Neuronal stem cell (in vitro differentiated cells): ENCODE data around the gene ADAM12.

ENCODE experiments used
- DNase-seq: peaks from one replicate; pipeline ENCODE4 v3.0.0-alpha.2; 2013; ENCODE audit warnings: low spot score
- H2AFZ ChIP-seq: one replicate; pipeline ENCODE4 v1.6.1; 2013; ENCODE audit warnings: mild to moderate bottlenecking, low read length, inconsistent platforms
- H2AK5ac ChIP-seq: 2 replicates; pipeline ENCODE4 v1.6.1; 2013; ENCODE audit warnings: low read depth, mild to moderate bottlenecking, inconsistent platforms, low read length, moderate library complexity, mixed read lengths
- H2BK120ac ChIP-seq: 2 replicates; pipeline ENCODE4 v1.6.1; 2013; ENCODE audit warnings: low read depth, mild to moderate bottlenecking, inconsistent platforms, low read length, moderate library complexity, mixed read lengths
- H2BK12ac ChIP-seq: one replicate; pipeline ENCODE4 v1.6.1; 2013; ENCODE audit warnings: low read length, inconsistent platforms
- H2BK15ac ChIP-seq: 2 replicates; pipeline ENCODE4 v1.6.1; 2013; ENCODE audit warnings: mild to moderate bottlenecking, low read length, inconsistent platforms, mixed read lengths
- H2BK5ac ChIP-seq: one replicate; pipeline ENCODE4 v1.6.1; 2013; ENCODE audit warnings: inconsistent platforms, mild to moderate bottlenecking, low read length, moderate library complexity
- H3K14ac ChIP-seq: one replicate; pipeline ENCODE4 v1.6.1; 2013; ENCODE audit warnings: low read length, inconsistent platforms
- H3K18ac ChIP-seq: 2 replicates; pipeline ENCODE4 v1.6.1; 2013; ENCODE audit warnings: low read length, inconsistent platforms
- H3K23ac ChIP-seq: 2 replicates; pipeline ENCODE4 v1.6.1; 2013; ENCODE audit warnings: low read depth, mild to moderate bottlenecking, mixed read lengths, low read length, inconsistent platforms; ENCODE audit not compliant: poor library complexity
- H3K27ac ChIP-seq: replicated peaks from 3 replicates; pipeline ENCODE4 v1.5.1; 2013; ENCODE audit warnings: low read length, inconsistent platforms
- H3K27me3 ChIP-seq, 3 experiments: 2 replicates each; pipeline ENCODE4 v1.6.1; 2013; ENCODE audit warnings: low read length in 3 of 3, mild to moderate bottlenecking in 2 of 3, inconsistent platforms in 1 of 3, low read depth in 1 of 3, mixed read lengths in 1 of 3, moderate library complexity in 1 of 3; ENCODE audit not compliant: control insufficient read depth in 3 of 3, insufficient read depth in 3 of 3
- H3K36me3 ChIP-seq, 2 donors: replicated peaks in 1 of 2; 2 replicates each; pipeline ENCODE4 v1.6.1; 2013; ENCODE audit warnings: low read length in 2 of 2; ENCODE audit not compliant: control insufficient read depth in 2 of 2, insufficient read depth in 2 of 2
- H3K4ac ChIP-seq: 2 replicates; pipeline ENCODE4 v1.6.1; 2013; ENCODE audit warnings: inconsistent platforms, mild to moderate bottlenecking, low read length, moderate library complexity
- H3K4me1 ChIP-seq, 2 donors: 1 replicate in 1 of 2; 2 replicates in 1 of 2; pipeline ENCODE4 v1.6.1; 2013; ENCODE audit warnings: low read length in 2 of 2, low read depth in 1 of 2; ENCODE audit not compliant: control insufficient read depth in 2 of 2, insufficient read depth in 1 of 2
- H3K4me2 ChIP-seq: one replicate; pipeline ENCODE4 v1.6.1; 2013; ENCODE audit warnings: mild to moderate bottlenecking, low read length, inconsistent platforms; ENCODE audit not compliant: insufficient read depth, poor library complexity, severe bottlenecking
- H3K4me3 ChIP-seq, 2 donors: 2 replicates each; pipeline ENCODE4 v1.5.1; 2013; ENCODE audit warnings: low read length in 2 of 2, mild to moderate bottlenecking in 2 of 2, inconsistent platforms in 1 of 2, moderate library complexity in 1 of 2
- H3K79me1 ChIP-seq: one replicate; pipeline ENCODE4 v1.6.1; 2013; ENCODE audit warnings: low read depth, mild to moderate bottlenecking, inconsistent platforms, low read length, moderate library complexity
- H3K9ac ChIP-seq: one replicate; pipeline ENCODE4 v1.6.1; 2013; ENCODE audit warnings: mild to moderate bottlenecking, low read depth, low read length, inconsistent platforms; ENCODE audit not compliant: poor library complexity
- H3K9me3 ChIP-seq, 2 donors: replicated peaks in 1 of 2; 2 replicates each; pipeline versions ENCODE3 to v1.6.1; 2013; ENCODE audit warnings: low read length in 2 of 2, mild to moderate bottlenecking in 2 of 2, inconsistent platforms in 1 of 2, low read depth in 1 of 2, mixed read lengths in 1 of 2, moderate library complexity in 1 of 2; ENCODE audit not compliant: control insufficient read depth in 2 of 2, insufficient read depth in 1 of 2
- H4K8ac ChIP-seq: one replicate; pipeline ENCODE4 v1.6.1; 2013; ENCODE audit warnings: low read depth, mild to moderate bottlenecking, inconsistent platforms, low read length, moderate library complexity
- H4K91ac ChIP-seq: one replicate; pipeline ENCODE4 v1.6.1; 2013; ENCODE audit warnings: low read length, low read depth, mild to moderate bottlenecking, inconsistent platforms; ENCODE audit not compliant: poor library complexity
- WGBS, 2 donors: extraction: QIAGEN DNeasy Blood & Tissue Kit; methylation state at CpG; one replicate each; pipeline ENCODE4 v1.1.7; 2013; ENCODE audit warnings: missing lambda C conversion rate in 2 of 2, mixed read lengths in 1 of 2; ENCODE audit not compliant: insufficient read length in 2 of 2, insufficient replicate concordance in 1 of 2; ENCODE audit errors: extremely low coverage in 2 of 2; 5-methylcytosine and 5-hydroxymethylcytosine counted together

Gene ADAM12

GRCh38 chr10:126046831-126047230 lies 341.4 kb downstream of the ADAM12 start:
- Histone ChIP-seq H3K4me1 (peaks cover 2 to 11% of the 10 kb centered on the region in 2 donors), H3K23ac (no peak overlapping the region), H2BK5ac (no peak overlapping the region), H3K9me3 (no peaks in the 10 kb centered on the region), H3K18ac (no peak overlapping the region), H4K8ac (no peak overlapping the region), H3K27me3 (no peaks in the 10 kb centered on the region), H2AFZ (no peak overlapping the region), H3K36me3 (no peaks in the 10 kb centered on the region), H2BK15ac (no peak overlapping the region), H3K4me3 (no peak overlapping the region), H2BK120ac (no peak overlapping the region), H3K4ac (no peak overlapping the region), H3K14ac (no peak overlapping the region), H3K4me2 (no peak overlapping the region), H3K79me1 (no peaks in the 10 kb centered on the region), H4K91ac (no peak overlapping the region), H3K9ac (no peak overlapping the region), H2AK5ac (no peak overlapping the region), H2BK12ac (no peak overlapping the region), H3K27ac (no peak overlapping the region)
- no CpG with 5 or more reads among the region's 5 CpGs for WGBS, 2 donors
- no peak for DNase-seq

GRCh38 chr10:126045861-126046260 lies 342.4 kb downstream of the ADAM12 start:
- Histone ChIP-seq H3K4me3 (no peak overlapping the region), H3K14ac (no peak overlapping the region), H3K27ac (no peak overlapping the region), H2BK15ac (no peak overlapping the region), H3K18ac (no peak overlapping the region), H3K4ac (no peak overlapping the region), H3K9ac (no peak overlapping the region), H2BK12ac (no peak overlapping the region), H3K79me1 (no peaks in the 10 kb centered on the region), H2AFZ (no peak overlapping the region), H4K91ac (no peak overlapping the region), H2BK5ac (no peak overlapping the region), H2BK120ac (no peak overlapping the region), H3K27me3 (no peaks in the 10 kb centered on the region), H3K9me3 (no peaks in the 10 kb centered on the region), H2AK5ac (no peak overlapping the region), H3K4me2 (no peak overlapping the region), H4K8ac (no peak overlapping the region), H3K23ac (no peak overlapping the region), H3K4me1 (peaks cover 6 to 16% of the 10 kb centered on the region in 2 donors), H3K36me3 (no peaks in the 10 kb centered on the region)
- WGBS, 2 donors = no CpG with 5 or more reads among the region's 3 CpGs
- DNase-seq = no peak

- no peak overlapping the region for H3K18ac ChIP-seq
- H2BK120ac ChIP-seq = no peak overlapping the region
- no peak overlapping the region for H3K14ac ChIP-seq
- H3K9ac ChIP-seq = no peak overlapping the region
- no peak overlapping the region for H2AFZ ChIP-seq
- no peak overlapping the region for H4K91ac ChIP-seq
- H3K27ac ChIP-seq = no peak overlapping the region
- H3K9me3 ChIP-seq = no peaks in the 10 kb centered on the region
- no peak overlapping the region for H2BK5ac ChIP-seq
- no peaks in the 10 kb centered on the region for H3K27me3 ChIP-seq
- no peak overlapping the region for H3K4ac ChIP-seq
- no peaks in the 10 kb centered on the region for H3K36me3 ChIP-seq
- H2AK5ac ChIP-seq = no peak overlapping the region
- WGBS, 2 donors = no CpG with 5 or more reads among the region's 10 CpGs
- peaks cover 6 to 16% of the 10 kb centered on the region in 2 donors for H3K4me1 ChIP-seq
- H3K79me1 ChIP-seq = no peaks in the 10 kb centered on the region
- H3K4me2 ChIP-seq = no peak overlapping the region
- no peak overlapping the region for H2BK15ac ChIP-seq
- H3K4me3 ChIP-seq = no peak overlapping the region
- H4K8ac ChIP-seq = no peak overlapping the region
- no peak overlapping the region for H3K23ac ChIP-seq
- H2BK12ac ChIP-seq = no peak overlapping the region
- DNase-seq = no peak
Measured at GRCh38 chr10:126043389-126043788, 344.9 kb downstream of the ADAM12 start.

- H3K9ac ChIP-seq = no peak overlapping the region
- no peak overlapping the region for H2BK120ac ChIP-seq
- H2BK15ac ChIP-seq = no peak overlapping the region
- H2BK5ac ChIP-seq = no peak overlapping the region
- H2AK5ac ChIP-seq = peak overlapping the region; percentile 71
- H3K27ac ChIP-seq = no peak overlapping the region
- H4K8ac ChIP-seq = no peak overlapping the region
- H3K79me1 ChIP-seq = no peaks in the 10 kb centered on the region
- H3K4me3 ChIP-seq = no peak overlapping the region
- peak overlapping the region; percentile 35 for H3K18ac ChIP-seq
- WGBS, 2 donors = no CpG with 5 or more reads among the region's 10 CpGs
- no peaks in the 10 kb centered on the region for H3K27me3 ChIP-seq
- peak overlapping the region; percentile 63 for H3K14ac ChIP-seq
- H3K9me3 ChIP-seq = no peaks in the 10 kb centered on the region
- no peak overlapping the region for H4K91ac ChIP-seq
- H3K4ac ChIP-seq = no peak overlapping the region
- no peak overlapping the region for H2BK12ac ChIP-seq
- no peaks in the 10 kb centered on the region for H3K36me3 ChIP-seq
- H3K4me2 ChIP-seq = no peak overlapping the region
- no peak overlapping the region for H3K23ac ChIP-seq
- peaks cover 6 to 16% of the 10 kb centered on the region in 2 donors for H3K4me1 ChIP-seq
- DNase-seq = no peak
- no peak overlapping the region for H2AFZ ChIP-seq
Measured at GRCh38 chr10:126042906-126043305, 345.4 kb downstream of the ADAM12 start.
